ENCODE results near the gene MYRFL.

The MYRFL gene

GRCh38 chr12:69927164-69927563 lies 102.1 kb downstream of the MYRFL start:
- TF ChIP-seq ZNF8 (CRISPR knock-in tag; IDR thresholded peaks at IDR 0.05), result no peak
- TF ChIP-seq PPARA (CRISPR knock-in tag; IDR thresholded peaks at IDR 0.05; ENCODE audit: borderline replicate concordance), result no peak
- no peak for TF ChIP-seq ISL1 (CRISPR knock-in tag; IDR thresholded peaks at IDR 0.05)
- no peak for ATAC-seq

GRCh38 chr12:69929125-69929524 lies 104.1 kb downstream of the MYRFL start:
- ATAC-seq, result no peak
- TF ChIP-seq CSDC2 (CRISPR knock-in tag; IDR thresholded peaks at IDR 0.05) (no peak), CREB5 (CRISPR knock-in tag; IDR thresholded peaks at IDR 0.05; ENCODE audit: low read depth) (no peak), ZC3H10 (CRISPR knock-in tag; IDR thresholded peaks at IDR 0.05) (no peak), ZNF70 (CRISPR knock-in tag; IDR thresholded peaks at IDR 0.05) (no peak), BACH2 (CRISPR knock-in tag; IDR thresholded peaks at IDR 0.05; ENCODE audit: borderline replicate concordance) (no peak), CSRNP3 (CRISPR knock-in tag; IDR thresholded peaks at IDR 0.05) (no peak), ZNF565 (CRISPR knock-in tag; conservative IDR thresholded peaks at IDR 0.05; ENCODE audit: low read depth) (no peak), SNAI2 (CRISPR knock-in tag; IDR thresholded peaks at IDR 0.05) (no peak), POU6F1 (CRISPR knock-in tag; IDR thresholded peaks at IDR 0.05; ENCODE audit: borderline replicate concordance, low read depth) (no peak), RARB (CRISPR knock-in tag; IDR thresholded peaks at IDR 0.05) (no peak), GLIS3 (CRISPR knock-in tag; IDR thresholded peaks at IDR 0.05) (no peak), ESRRG (CRISPR knock-in tag; IDR thresholded peaks at IDR 0.05) (no peak), ISL1 (CRISPR knock-in tag; IDR thresholded peaks at IDR 0.05) (no peak), ARNTL (CRISPR knock-in tag; IDR thresholded peaks at IDR 0.05; ENCODE audit: borderline replicate concordance, low read depth) (no peak), TSHZ2 (CRISPR knock-in tag; IDR thresholded peaks at IDR 0.05) (no peak), ZFP30 (CRISPR knock-in tag; IDR thresholded peaks at IDR 0.05) (no peak), PPARA (CRISPR knock-in tag; IDR thresholded peaks at IDR 0.05; ENCODE audit: borderline replicate concordance) (no peak), ZFP3 (CRISPR knock-in tag; IDR thresholded peaks at IDR 0.05) (no peak), TCF4 (CRISPR knock-in tag; IDR thresholded peaks at IDR 0.05; ENCODE audit: borderline replicate concordance) (no peak)

- ATAC-seq, result no peak
- TF ChIP-seq ZNF565 (CRISPR knock-in tag; conservative IDR thresholded peaks at IDR 0.05; ENCODE audit: low read depth) (no peak), POU6F1 (CRISPR knock-in tag; IDR thresholded peaks at IDR 0.05; ENCODE audit: borderline replicate concordance, low read depth) (no peak), GLIS3 (CRISPR knock-in tag; IDR thresholded peaks at IDR 0.05) (no peak), ZNF70 (CRISPR knock-in tag; IDR thresholded peaks at IDR 0.05) (no peak), ZFP3 (CRISPR knock-in tag; IDR thresholded peaks at IDR 0.05) (no peak), TCF4 (CRISPR knock-in tag; IDR thresholded peaks at IDR 0.05; ENCODE audit: borderline replicate concordance) (no peak), BACH2 (CRISPR knock-in tag; IDR thresholded peaks at IDR 0.05; ENCODE audit: borderline replicate concordance) (no peak), RARB (CRISPR knock-in tag; IDR thresholded peaks at IDR 0.05) (no peak)
Measured at GRCh38 chr12:69929531-69929930, 104.5 kb downstream of the MYRFL start.
